Ascending aorta (tissue), 2 donors: ENCODE measurements around the gene KLHL22. TPM values are rescaled to one million over a fixed set of nuclear protein-coding genes. Genes with fewer than 3 reads are reported as not detected.

ENCODE experiments used
- DNase-seq, 2 donors: peaks; one replicate each; pipeline ENCODE4 v3.0.0-alpha.2; 2019; ENCODE audit warnings: low spot score in 2 of 2
- H3K27ac ChIP-seq, 2 donors: fragments of 200-600 bp; sonication (generic); one replicate each; pipeline ENCODE4 v1.5.1; 2016 to 2017; ENCODE audit warnings: mild to moderate bottlenecking in 1 of 2
- H3K27me3 ChIP-seq: fragments of 200-600 bp; sonication (generic); one replicate; pipeline ENCODE4 v1.5.1; 2017
- H3K36me3 ChIP-seq, 2 donors: fragments of 200-600 bp; sonication (generic); one replicate each; pipeline ENCODE4 v1.5.1; 2016
- H3K4me1 ChIP-seq, 2 donors: fragments of 200-600 bp; sonication (generic); one replicate each; pipeline ENCODE4 v1.5.1; 2016 to 2017; ENCODE audit warnings: mild to moderate bottlenecking in 1 of 2
- H3K4me3 ChIP-seq, 2 donors: fragments of 200-600 bp; sonication (generic); one replicate each; pipeline ENCODE4 v1.5.1; 2016 to 2017; ENCODE audit warnings: mild to moderate bottlenecking in 1 of 2
- H3K9me3 ChIP-seq, 2 donors: fragments of 200-600 bp; sonication (generic); one replicate each; pipeline ENCODE4 v1.5.1; 2016
- intact Hi-C: fragments of 100-400 bp; cut with DNase I; formaldehyde crosslinking; loops from one replicate; pipeline ENCODE4 v1.15.1; 2023
- total RNA-seq: library from RNA; depleted of rRNA; stranded (reverse); fragments of >200 nt; gene quantifications from one replicate; pipeline ENCODE4 v1.1.0, GENCODE V29; 2016
- TF ChIP-seq, protein P1 (sequence below), 3 experiments: fragments of 200-600 bp in 2 of 3; fragments of 450-650 bp in 1 of 3; sonication (generic) in 2 of 3; IDR thresholded peaks; one replicate each; pipeline ENCODE4 v1.5.1; 2016 to 2019; ENCODE audit warnings: antibody characterized with exemption in 3 of 3, mild to moderate bottlenecking in 1 of 3, moderate library complexity in 1 of 3

KLHL22 gene
- total RNA-seq, 1 donor from 2014 or later: 63.8 TPM

DNA sequence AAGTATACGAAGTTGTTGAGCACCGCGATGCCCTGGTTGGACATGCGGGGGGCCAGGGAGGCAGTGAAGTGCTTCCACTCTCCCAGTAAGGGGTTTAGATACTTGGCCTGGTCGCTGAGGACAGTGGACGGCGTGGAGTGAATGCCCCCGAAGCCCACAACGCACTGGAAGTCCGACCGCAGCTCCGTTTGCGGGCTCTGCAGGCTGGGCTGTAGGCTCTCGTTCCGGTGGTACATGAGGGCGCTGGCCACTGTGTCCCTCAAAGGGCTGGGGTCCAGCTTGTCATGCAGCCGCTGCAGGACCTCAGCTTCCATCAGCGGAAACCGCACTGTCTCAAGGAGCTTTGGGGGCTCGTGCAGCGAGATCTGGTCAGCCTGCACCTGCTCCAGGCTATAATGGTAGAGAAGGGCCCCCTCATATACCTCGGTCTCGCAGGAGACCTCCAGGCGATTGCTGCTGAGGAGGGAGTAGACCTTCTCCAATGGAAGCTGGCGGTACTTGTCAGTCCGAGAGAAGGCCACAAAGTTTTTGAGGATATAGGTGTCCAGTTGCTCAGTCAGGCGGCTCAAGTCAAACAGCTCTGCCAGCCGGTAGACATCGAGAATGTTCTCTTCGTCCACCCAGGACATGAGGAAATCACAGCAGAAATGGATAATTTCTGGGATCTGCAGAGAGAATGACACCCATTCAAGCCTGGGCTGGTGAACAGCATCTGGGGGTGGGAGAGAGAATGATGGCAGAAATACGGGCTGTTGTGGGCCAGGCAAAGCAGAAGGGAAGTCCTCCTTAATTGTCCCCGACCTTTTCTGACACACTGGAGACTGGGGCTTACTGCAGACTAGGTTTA is 30.5 kb downstream of the KLHL22 start:
- TF ChIP-seq, protein P1, sequence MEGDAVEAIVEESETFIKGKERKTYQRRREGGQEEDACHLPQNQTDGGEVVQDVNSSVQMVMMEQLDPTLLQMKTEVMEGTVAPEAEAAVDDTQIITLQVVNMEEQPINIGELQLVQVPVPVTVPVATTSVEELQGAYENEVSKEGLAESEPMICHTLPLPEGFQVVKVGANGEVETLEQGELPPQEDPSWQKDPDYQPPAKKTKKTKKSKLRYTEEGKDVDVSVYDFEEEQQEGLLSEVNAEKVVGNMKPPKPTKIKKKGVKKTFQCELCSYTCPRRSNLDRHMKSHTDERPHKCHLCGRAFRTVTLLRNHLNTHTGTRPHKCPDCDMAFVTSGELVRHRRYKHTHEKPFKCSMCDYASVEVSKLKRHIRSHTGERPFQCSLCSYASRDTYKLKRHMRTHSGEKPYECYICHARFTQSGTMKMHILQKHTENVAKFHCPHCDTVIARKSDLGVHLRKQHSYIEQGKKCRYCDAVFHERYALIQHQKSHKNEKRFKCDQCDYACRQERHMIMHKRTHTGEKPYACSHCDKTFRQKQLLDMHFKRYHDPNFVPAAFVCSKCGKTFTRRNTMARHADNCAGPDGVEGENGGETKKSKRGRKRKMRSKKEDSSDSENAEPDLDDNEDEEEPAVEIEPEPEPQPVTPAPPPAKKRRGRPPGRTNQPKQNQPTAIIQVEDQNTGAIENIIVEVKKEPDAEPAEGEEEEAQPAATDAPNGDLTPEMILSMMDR (IDR thresholded peaks at IDR 0.05): no peak
- H3K36me3 ChIP-seq: peaks cover 12 to 30% of the 10 kb centered on the region in 2 donors
- no peak overlapping the region for H3K27ac ChIP-seq
- no peaks in the 10 kb centered on the region for H3K4me1 ChIP-seq
- H3K4me3 ChIP-seq: no peak overlapping the region
- H3K27me3 ChIP-seq: no peaks in the 10 kb centered on the region
- intact Hi-C loops: loop anchor here (1.0 kb wide), 1 partner anchor 17 kb away; no protein-coding TSS in a partner anchor
- H3K9me3 ChIP-seq: no peaks in the 10 kb centered on the region
- no peak for DNase-seq

DNA sequence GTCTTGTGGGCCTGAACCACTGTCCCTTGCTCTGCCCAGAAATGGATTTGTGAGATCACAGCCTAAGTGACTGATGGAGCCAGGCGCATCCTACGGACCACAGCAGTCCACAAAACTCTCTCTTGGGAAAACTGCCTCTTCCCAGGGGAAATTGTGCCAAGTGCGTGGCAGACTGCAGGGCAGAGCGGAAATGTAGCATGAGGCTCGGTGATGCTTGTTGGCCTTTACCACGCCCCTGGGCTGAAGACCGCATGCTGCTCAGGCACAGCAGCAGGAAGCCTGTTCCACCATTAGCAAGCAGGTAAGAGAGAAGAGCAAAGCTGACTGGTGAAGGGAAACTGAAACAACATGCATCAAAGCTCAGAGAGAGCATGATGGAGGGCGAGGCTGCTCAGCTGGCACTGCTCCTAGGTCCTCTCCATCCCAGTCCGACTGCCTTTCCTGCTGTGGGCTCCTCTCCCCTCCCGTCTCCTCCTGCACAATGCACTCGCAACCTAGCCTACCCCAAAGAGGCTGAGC is 31.4 kb downstream of the KLHL22 start:
- Histone ChIP-seq H3K27ac (no peak overlapping the region), H3K36me3 (peaks cover 9 to 21% of the 10 kb centered on the region in 2 donors)
- intact Hi-C loops: no loop called here

DNA sequence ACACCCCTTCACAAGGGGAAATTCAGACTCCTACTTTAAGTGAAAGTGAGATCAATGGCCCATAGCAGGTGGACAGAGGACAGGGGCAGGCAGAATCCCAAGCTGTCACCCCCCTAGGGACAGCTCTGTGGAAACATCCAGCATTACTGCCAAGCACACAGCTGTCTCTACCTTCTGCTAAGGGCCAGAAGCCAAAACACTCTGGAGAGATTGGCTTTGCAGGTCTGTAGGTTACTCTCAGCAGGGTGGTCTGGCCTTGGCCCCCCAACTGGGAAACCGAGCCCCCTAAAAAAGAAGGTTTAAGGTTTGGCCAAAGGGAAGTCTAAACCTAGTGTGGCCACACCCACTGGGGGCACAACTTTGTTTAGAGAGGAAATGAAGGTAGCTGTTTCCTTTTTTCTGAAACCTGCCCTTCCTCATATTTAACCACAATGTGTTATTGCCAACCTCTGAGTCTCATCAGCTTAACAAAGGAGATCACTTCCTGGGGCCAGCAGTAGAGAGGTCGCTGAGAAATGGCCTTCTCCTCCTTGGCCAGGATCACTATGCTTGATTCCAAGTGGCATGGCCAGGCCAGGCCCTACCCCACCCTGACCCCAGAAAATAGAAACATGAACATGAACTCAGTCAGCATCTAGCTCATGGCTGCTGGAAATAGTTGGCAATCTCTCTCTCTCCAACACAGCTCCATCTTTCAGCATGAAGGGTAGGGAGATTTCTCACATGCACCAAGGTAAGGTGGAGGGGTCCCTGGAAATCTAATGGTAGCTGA is 32.1 kb downstream of the KLHL22 start:
- no peaks in the 10 kb centered on the region for H3K9me3 ChIP-seq
- TF ChIP-seq, protein P1 (IDR thresholded peaks at IDR 0.05): no peak
- H3K27me3 ChIP-seq: no peaks in the 10 kb centered on the region
- no peaks in the 10 kb centered on the region for H3K4me1 ChIP-seq
- H3K27ac ChIP-seq: no peak overlapping the region
- no peak for DNase-seq
- no peak overlapping the region for H3K4me3 ChIP-seq
- intact Hi-C loops: no loop called here
- H3K36me3 ChIP-seq: peaks cover 9 to 15% of the 10 kb centered on the region in 2 donors

More for the DNA sequence above, 31.4 kb downstream of the KLHL22 start:
- Histone ChIP-seq H3K4me1 (no peaks in the 10 kb centered on the region), H3K4me3 (no peak overlapping the region), H3K27me3 (no peaks in the 10 kb centered on the region), H3K9me3 (no peaks in the 10 kb centered on the region)
- no peak for DNase-seq
- TF ChIP-seq, protein P1 (IDR thresholded peaks at IDR 0.05): no peak

DNA sequence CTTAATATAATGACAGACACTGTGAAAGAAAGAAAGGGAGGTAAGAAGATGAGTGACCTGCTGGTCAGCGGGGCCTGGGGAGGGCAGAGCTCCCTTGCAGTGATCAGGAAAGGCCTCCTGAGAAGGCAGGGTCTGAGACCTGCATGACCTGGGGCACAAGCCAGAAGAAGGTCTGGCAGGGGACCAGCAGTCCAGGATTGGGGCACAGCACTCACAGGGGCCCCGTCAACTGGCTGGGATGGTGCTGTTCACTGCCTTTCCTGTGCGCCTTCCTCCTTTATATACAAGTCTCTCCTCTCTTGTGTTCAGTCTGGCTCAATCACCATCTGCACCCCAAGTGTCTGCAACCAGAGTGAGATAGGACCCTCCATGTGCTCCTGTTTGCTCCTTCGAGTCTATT is 35.7 kb downstream of the KLHL22 start:
- TF ChIP-seq, protein P1 (IDR thresholded peaks at IDR 0.05): no peak
- H3K27ac ChIP-seq: no peak overlapping the region
- DNase-seq: no peak
- H3K4me1 ChIP-seq: no peaks in the 10 kb centered on the region
- no peak overlapping the region for H3K4me3 ChIP-seq
- peaks cover 5 to 16% of the 10 kb centered on the region in 2 donors for H3K36me3 ChIP-seq
- H3K27me3 ChIP-seq: no peaks in the 10 kb centered on the region
- intact Hi-C loops: no loop called here
- H3K9me3 ChIP-seq: no peaks in the 10 kb centered on the region

DNA sequence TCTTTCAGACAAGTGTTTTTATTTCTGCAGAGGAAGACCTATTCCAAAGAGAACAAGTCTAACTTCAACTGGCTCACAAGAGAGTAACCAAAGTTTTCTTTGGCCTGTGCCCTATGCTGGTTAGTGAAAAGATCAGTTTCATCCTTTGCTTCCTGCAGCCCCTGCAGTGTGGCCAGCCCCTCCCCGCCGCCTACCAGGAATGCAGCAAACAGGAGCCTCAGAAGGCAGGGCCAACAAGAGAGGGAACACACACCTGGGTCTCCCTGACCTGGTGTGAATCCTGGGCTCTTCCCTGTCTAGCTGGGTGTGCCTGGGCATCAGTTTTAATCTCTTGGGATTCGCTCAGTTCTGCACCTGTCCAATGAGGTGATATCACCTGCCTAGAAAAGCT is 36.4 kb downstream of the KLHL22 start:
- H3K27ac ChIP-seq: no peak overlapping the region
- no peak overlapping the region for H3K4me3 ChIP-seq
- no peaks in the 10 kb centered on the region for H3K27me3 ChIP-seq
- DNase-seq: no peak
- H3K9me3 ChIP-seq: no peaks in the 10 kb centered on the region
- TF ChIP-seq, protein P1 (IDR thresholded peaks at IDR 0.05): no peak
- no peaks in the 10 kb centered on the region for H3K4me1 ChIP-seq
- intact Hi-C loops: no loop called here
- peaks cover 0 to 9% of the 10 kb centered on the region in 2 donors for H3K36me3 ChIP-seq
